Prostate gland (tissue), 2 donors: ENCODE data around the gene SLC2A8. TPM values are rescaled to one million over a fixed set of nuclear protein-coding genes. Genes with fewer than 3 reads are reported as not detected.

Source experiments
- DNase-seq: peaks from one replicate; pipeline ENCODE4 v3.0.0-alpha.2; 2019; ENCODE audit warnings: low spot score
- H3K27ac ChIP-seq, 2 donors: fragments of 200-600 bp; sonication (generic); 2 replicates each; pipeline ENCODE4 v1.5.1; 2017 to 2019
- H3K27me3 ChIP-seq: fragments of 200-600 bp; sonication (generic); replicated peaks from 2 replicates; pipeline ENCODE4 v1.5.1; 2019; ENCODE audit not compliant: insufficient read depth
- H3K36me3 ChIP-seq, 2 donors: fragments of 200-600 bp; sonication (generic); 1 replicate in 1 of 2; 2 replicates in 1 of 2; pipeline versions ENCODE4 v1.5.1 to v1.8.1; 2017 to 2019
- H3K4me1 ChIP-seq: fragments of 200-600 bp; sonication (generic); replicated peaks from 2 replicates; pipeline ENCODE4 v1.5.1; 2019
- H3K4me3 ChIP-seq, 2 donors: fragments of 200-600 bp; sonication (generic); 2 replicates each; pipeline ENCODE4 v1.5.1; 2017 to 2019
- H3K9me3 ChIP-seq: fragments of 200-600 bp; sonication (generic); 2 replicates; pipeline ENCODE4 v1.5.1; 2017
- POLR2A ChIP-seq: fragments of 450-650 bp; IDR thresholded peaks from one replicate; pipeline ENCODE4 v1.6.1; 2016; ENCODE audit warnings: antibody characterized with exemption, mild to moderate bottlenecking
- POLR2AphosphoS5 ChIP-seq: sonication (generic); formaldehyde crosslinking; IDR thresholded peaks from one replicate; pipeline ENCODE4 v1.6.1; 2017; ENCODE audit warnings: antibody characterized with exemption
- WGBS: methylation state at CpG from one replicate; pipeline ENCODE4 v1.1.5; 2018; 5-methylcytosine and 5-hydroxymethylcytosine counted together
- intact Hi-C: fragments of 100-400 bp; cut with DNase I; formaldehyde crosslinking; loops from one replicate; pipeline ENCODE4 v1.14.2; 2022
- total RNA-seq, 2 donors: library from RNA; depleted of rRNA; stranded (reverse); fragments of >200 nt; gene quantifications; one replicate each; pipeline ENCODE4 v1.1.0, GENCODE V29; 2016
- TF ChIP-seq, protein P1 (sequence below), 4 experiments: fragments of 200-600 bp in 2 of 4; fragments of 450-650 bp in 2 of 4; sonication (generic) in 2 of 4; IDR thresholded peaks; 1 replicate in 3 of 4; 2 replicates in 1 of 4; pipeline ENCODE4 v1.5.1; 2016 to 2019; ENCODE audit warnings: antibody characterized with exemption in 4 of 4, mild to moderate bottlenecking in 2 of 4, moderate library complexity in 2 of 4

The SLC2A8 gene
- total RNA-seq, 2 donors from 2014 or later, result 29.3 to 69.3 TPM

GRCh38 chr9:127351182-127352166 lies 45.5 kb upstream of the SLC2A8 start:
- Histone ChIP-seq H3K4me3 (no peak overlapping the region), H3K27me3 (no peaks in the 10 kb centered on the region), H3K4me1 (no peaks in the 10 kb centered on the region), H3K27ac (no peak overlapping the region), H3K9me3 (no peaks in the 10 kb centered on the region), H3K36me3 (no peaks in the 10 kb centered on the region)
- TF ChIP-seq, protein P1, sequence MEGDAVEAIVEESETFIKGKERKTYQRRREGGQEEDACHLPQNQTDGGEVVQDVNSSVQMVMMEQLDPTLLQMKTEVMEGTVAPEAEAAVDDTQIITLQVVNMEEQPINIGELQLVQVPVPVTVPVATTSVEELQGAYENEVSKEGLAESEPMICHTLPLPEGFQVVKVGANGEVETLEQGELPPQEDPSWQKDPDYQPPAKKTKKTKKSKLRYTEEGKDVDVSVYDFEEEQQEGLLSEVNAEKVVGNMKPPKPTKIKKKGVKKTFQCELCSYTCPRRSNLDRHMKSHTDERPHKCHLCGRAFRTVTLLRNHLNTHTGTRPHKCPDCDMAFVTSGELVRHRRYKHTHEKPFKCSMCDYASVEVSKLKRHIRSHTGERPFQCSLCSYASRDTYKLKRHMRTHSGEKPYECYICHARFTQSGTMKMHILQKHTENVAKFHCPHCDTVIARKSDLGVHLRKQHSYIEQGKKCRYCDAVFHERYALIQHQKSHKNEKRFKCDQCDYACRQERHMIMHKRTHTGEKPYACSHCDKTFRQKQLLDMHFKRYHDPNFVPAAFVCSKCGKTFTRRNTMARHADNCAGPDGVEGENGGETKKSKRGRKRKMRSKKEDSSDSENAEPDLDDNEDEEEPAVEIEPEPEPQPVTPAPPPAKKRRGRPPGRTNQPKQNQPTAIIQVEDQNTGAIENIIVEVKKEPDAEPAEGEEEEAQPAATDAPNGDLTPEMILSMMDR (IDR thresholded peaks at IDR 0.05), result no peak
- TF ChIP-seq POLR2A (no peak), POLR2AphosphoS5 (no peak)
- intact Hi-C loops, result no loop called here
- WGBS, result 76% methylated on average over 4 of the region's 4 CpGs
- DNase-seq, result no peak

- Histone ChIP-seq H3K4me1 (no peaks in the 10 kb centered on the region), H3K27me3 (no peaks in the 10 kb centered on the region), H3K27ac (no peak overlapping the region), H3K9me3 (no peaks in the 10 kb centered on the region), H3K4me3 (no peak overlapping the region), H3K36me3 (no peaks in the 10 kb centered on the region)
- intact Hi-C loops, result no loop called here
- TF ChIP-seq POLR2AphosphoS5, result no peak
- no peak for TF ChIP-seq POLR2A
- TF ChIP-seq, protein P1 (IDR thresholded peaks at IDR 0.05), result no peak
- DNase-seq, result no peak
- WGBS, result 73% methylated on average over 5 of the region's 5 CpGs
These were observed 43.1 kb upstream of the SLC2A8 start for GRCh38 chr9:127353882-127354281.

- Histone ChIP-seq H3K36me3 (no peaks in the 10 kb centered on the region), H3K4me1 (no peaks in the 10 kb centered on the region), H3K27me3 (no peaks in the 10 kb centered on the region), H3K4me3 (no peak overlapping the region), H3K27ac (no peak overlapping the region), H3K9me3 (no peaks in the 10 kb centered on the region)
- 96% methylated on average over 4 of the region's 4 CpGs for WGBS
- intact Hi-C loops, result no loop called here
- no peak for DNase-seq
- TF ChIP-seq POLR2AphosphoS5 (no peak), POLR2A (no peak)
- TF ChIP-seq, protein P1 (IDR thresholded peaks at IDR 0.05), result no peak
These were observed 40.1 kb upstream of the SLC2A8 start for GRCh38 chr9:127356906-127357305.

DNA sequence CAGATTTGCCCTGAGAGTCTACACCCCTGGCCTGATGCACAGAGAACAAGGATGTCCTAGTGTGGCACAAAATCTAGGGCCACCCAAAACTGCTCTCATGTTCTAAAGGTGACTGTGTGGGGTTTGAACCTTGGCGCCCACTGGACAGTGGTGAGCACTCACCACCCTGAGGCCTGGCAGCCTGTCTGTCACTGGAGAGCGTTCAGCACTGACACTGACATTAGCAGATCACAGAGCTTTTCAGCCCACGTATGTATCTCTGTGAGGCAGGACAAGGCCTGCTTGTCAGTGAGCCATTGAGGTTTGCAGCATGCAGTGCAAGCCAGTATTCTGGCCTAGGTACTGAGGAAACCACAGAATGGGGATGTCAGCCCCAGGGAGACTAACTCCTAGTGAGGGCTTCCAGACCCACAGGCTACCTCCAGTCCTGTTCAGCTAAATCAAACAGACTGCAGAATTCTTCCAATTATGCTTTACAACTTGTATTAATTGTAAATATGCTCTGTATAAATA lies 38.9 kb upstream of the SLC2A8 start:
- Histone ChIP-seq H3K27ac (no peak overlapping the region), H3K4me1 (no peaks in the 10 kb centered on the region), H3K9me3 (no peaks in the 10 kb centered on the region), H3K27me3 (no peaks in the 10 kb centered on the region), H3K36me3 (no peaks in the 10 kb centered on the region), H3K4me3 (no peak overlapping the region)
- 81% methylated on average over 3 of the region's 3 CpGs for WGBS
- intact Hi-C loops, result no loop called here
- DNase-seq, result no peak
- TF ChIP-seq, protein P1 (IDR thresholded peaks at IDR 0.05), result no peak
